HG03159 (cell line): Measurements from ENCODE around the gene P2RX2.

ENCODE experiments used
- ATAC-seq: cut with Tn5 transposase; IDR thresholded peaks from one replicate; pipeline ENCODE4 v1.9.1; 2021; ENCODE audit warnings: mild to moderate bottlenecking, moderate library complexity; ENCODE audit not compliant: unreplicated experiment

Gene P2RX2

GRCh38 chr12:132635076-132635955 lies 16.7 kb downstream of the P2RX2 start:
- no peak for ATAC-seq

- ATAC-seq, result no peak
Measured at GRCh38 chr12:132637811-132638210, 19.2 kb downstream of the P2RX2 start.

GRCh38 chr12:132638541-132639408 lies 20.2 kb downstream of the P2RX2 start:
- no peak for ATAC-seq

- ATAC-seq, result no peak
Measured at GRCh38 chr12:132639956-132640520, 21.5 kb downstream of the P2RX2 start.

- ATAC-seq, result no peak
Measured at GRCh38 chr12:132640936-132641335, 22.4 kb downstream of the P2RX2 start.

GRCh38 chr12:132641811-132642650 lies 23.5 kb downstream of the P2RX2 start:
- ATAC-seq, result no peak

- no peak for ATAC-seq
Measured at GRCh38 chr12:132642846-132643835, 24.6 kb downstream of the P2RX2 start.

- ATAC-seq, result no peak
Measured at GRCh38 chr12:132646850-132647249, 28.3 kb downstream of the P2RX2 start.

GRCh38 chr12:132647858-132648257 lies 29.3 kb downstream of the P2RX2 start:
- no peak for ATAC-seq

- no peak for ATAC-seq
Measured at GRCh38 chr12:132648616-132649225, 30.1 kb downstream of the P2RX2 start.

GRCh38 chr12:132649226-132649945 lies 30.8 kb downstream of the P2RX2 start:
- no peak for ATAC-seq

GRCh38 chr12:132651444-132652100 lies 33.0 kb downstream of the P2RX2 start:
- ATAC-seq, result no peak

- no peak for ATAC-seq
Measured at GRCh38 chr12:132653567-132654290, 35.2 kb downstream of the P2RX2 start.

- ATAC-seq, result no peak
Measured at GRCh38 chr12:132657004-132657727, 38.6 kb downstream of the P2RX2 start.

GRCh38 chr12:132658149-132658894 lies 39.7 kb downstream of the P2RX2 start:
- ATAC-seq, result no peak

GRCh38 chr12:132659146-132659545 lies 40.6 kb downstream of the P2RX2 start:
- no peak for ATAC-seq
